HepG2 (cell line): ENCODE results near the gene ITIH3. TPM values are rescaled to one million over a fixed set of nuclear protein-coding genes. Genes with fewer than 3 reads are reported as not detected.

Source experiments
- ATAC-seq: fragments of 200-7000 bp; cut with Tn5 transposase; 3 replicates; pipeline ENCODE4 v1.9.1; 2020; ENCODE audit warnings: mild to moderate bottlenecking, moderate library complexity
- BruUV-seq: library from RNA; stranded (reverse); fragments of 400-500 nt; replicated peaks from 2 replicates; lab custom pipeline; 2021; lab: Mats Ljungman, UMichigan
- CTCF ChIA-PET: fragments of 300-600 bp; formaldehyde crosslinking; extraction: SDS; loops from one replicate; lab custom pipeline; 2021; ENCODE audit warnings: low total read pairs, inconsistent platforms, low intra/inter-chr PET ratio; lab: Yijun Ruan, JAX
- POLR2A ChIA-PET: fragments of 350-600 bp; sonication (Branson Sonifier 250); formaldehyde crosslinking; loops from one replicate; lab custom pipeline; 2020; ENCODE audit warnings: antibody characterized with exemption, inconsistent platforms; lab: Yijun Ruan, JAX
- DNase-seq: peaks from one replicate; pipeline ENCODE4 v3.0.0-alpha.2; 2015; ENCODE audit warnings: low spot score
- FAIRE-seq: peaks from 3 replicates; lab custom pipeline; 2011; peaks lifted over from hg19 to GRCh38; lab: Jason Lieb, UNC
- H2AFZ ChIP-seq: one replicate; pipeline ENCODE4 v1.6.1; 2011; ENCODE audit warnings: low read length, inconsistent platforms
- H3K27ac ChIP-seq: fragments of 300-600 bp; 3 replicates; pipeline ENCODE4 v1.8.0; 2011; ENCODE audit warnings: mixed run types, mild to moderate bottlenecking, mixed read lengths, low read length, inconsistent platforms; ENCODE audit not compliant: insufficient read depth; ENCODE audit errors: extremely low read length
- H3K27me3 ChIP-seq, 2 experiments: fragments of 200-600 bp in 1 of 2; 2 replicates in 1 of 2; 3 replicates in 1 of 2; pipeline versions ENCODE4 v1.6.0 to v1.8.0; 2011; ENCODE audit warnings: low read length in 2 of 2, mild to moderate bottlenecking in 2 of 2, moderate library complexity in 2 of 2, inconsistent platforms in 1 of 2; ENCODE audit not compliant: insufficient read depth in 2 of 2, control insufficient read depth in 1 of 2
- H3K36me3 ChIP-seq, 2 experiments: fragments of 200-600 bp in 1 of 2; replicated peaks in 1 of 2; 2 replicates in 1 of 2; 3 replicates in 1 of 2; pipeline versions ENCODE4 v1.5.1 to v1.8.0; 2011; ENCODE audit warnings: low read length in 2 of 2, inconsistent platforms in 1 of 2; ENCODE audit not compliant: insufficient read depth in 2 of 2, control insufficient read depth in 1 of 2
- H3K4me1 ChIP-seq: 2 replicates; pipeline ENCODE4 v1.5.1; 2012; ENCODE audit warnings: low read length, inconsistent platforms; ENCODE audit not compliant: insufficient read depth
- H3K4me2 ChIP-seq: 2 replicates; pipeline ENCODE4 v1.6.0; 2011; ENCODE audit warnings: low read depth, low read length, inconsistent platforms
- H3K4me3 ChIP-seq, 3 experiments: fragments of 200-600 bp in 1 of 3; sonication (generic), shearing (Covaris generic) in 1 of 3; replicated peaks in 1 of 3; 2 replicates each; pipeline ENCODE4 v1.5.1; 2011 to 2016; ENCODE audit warnings: low read length in 3 of 3, inconsistent platforms in 2 of 3, low read depth in 2 of 3, mild to moderate bottlenecking in 2 of 3, control low read depth in 1 of 3, mixed read lengths in 1 of 3; ENCODE audit not compliant: insufficient read depth in 1 of 3
- H3K79me2 ChIP-seq: one replicate; pipeline ENCODE4 v1.6.1; 2011; ENCODE audit warnings: low read length, inconsistent platforms; ENCODE audit not compliant: insufficient read depth
- H3K9ac ChIP-seq: 2 replicates; pipeline ENCODE4 v1.6.0; 2011; ENCODE audit warnings: mild to moderate bottlenecking, low read depth, low read length, inconsistent platforms; ENCODE audit not compliant: insufficient read depth
- H3K9me3 ChIP-seq: 2 replicates; pipeline ENCODE4 v1.5.1; 2012; ENCODE audit warnings: mild to moderate bottlenecking, low read length
- H4K20me1 ChIP-seq: 2 replicates; pipeline ENCODE4 v1.6.0; 2011; ENCODE audit warnings: inconsistent platforms, mild to moderate bottlenecking, low read length, moderate library complexity; ENCODE audit not compliant: insufficient read depth
- ATM ChIP-seq: fragments of 450-650 bp; IDR thresholded peaks from 2 replicates; pipeline ENCODE4 v1.7.1; 2017; ENCODE audit warnings: mild to moderate bottlenecking, borderline replicate concordance
- EZH2 ChIP-seq: conservative IDR thresholded peaks from 2 replicates; pipeline ENCODE4 v1.6.1; 2012; ENCODE audit warnings: mild to moderate bottlenecking, low read depth, low read length, moderate library complexity
- GATAD2A ChIP-seq: IDR thresholded peaks from 2 replicates; pipeline ENCODE4 v1.6.1; 2016
- GTF3A ChIP-seq: sonication (generic); formaldehyde crosslinking; conservative IDR thresholded peaks from 2 replicates; pipeline ENCODE4 v1.4.0; 2020; ENCODE audit warnings: mild to moderate bottlenecking, missing genetic modification reagents
- POLR2G ChIP-seq: fragments of 200-400 bp; formaldehyde crosslinking; IDR thresholded peaks from 2 replicates; pipeline ENCODE4 v1.6.1; 2018; ENCODE audit warnings: mild to moderate bottlenecking, low read depth, low read length, moderate library complexity
- SALL1 ChIP-seq: sonication (generic); formaldehyde crosslinking; IDR thresholded peaks from 2 replicates; pipeline ENCODE4 v1.8.0; 2022; ENCODE audit warnings: mild to moderate bottlenecking, missing genetic modification reagents
- SIX1 ChIP-seq: sonication (generic); formaldehyde crosslinking; IDR thresholded peaks from 2 replicates; pipeline ENCODE4 v1.4.0; 2020; ENCODE audit warnings: missing genetic modification reagents, borderline replicate concordance
- SYNCRIP ChIP-seq: fragments of 200-400 bp; formaldehyde crosslinking; IDR thresholded peaks from 2 replicates; pipeline ENCODE4 v1.6.1; 2018; ENCODE audit warnings: mild to moderate bottlenecking, low read depth, low read length; ENCODE audit not compliant: insufficient read depth
- TBP ChIP-seq: sonication (generic); formaldehyde crosslinking; IDR thresholded peaks from 2 replicates; pipeline ENCODE4 v1.5.0; 2020; ENCODE audit warnings: missing genetic modification reagents
- ZBTB38 ChIP-seq: sonication (generic); formaldehyde crosslinking; IDR thresholded peaks from 2 replicates; pipeline ENCODE4 v1.5.1; 2020; ENCODE audit warnings: mild to moderate bottlenecking, missing genetic modification reagents
- ZFYVE20 ChIP-seq: sonication (generic); formaldehyde crosslinking; IDR thresholded peaks from 2 replicates; pipeline ENCODE4 v1.8.0; 2023; ENCODE audit warnings: low read depth, mild to moderate bottlenecking, moderate library complexity, missing genetic modification reagents, borderline replicate concordance
- ZNF230 ChIP-seq: sonication (generic); formaldehyde crosslinking; IDR thresholded peaks from 2 replicates; pipeline ENCODE4 v1.4.0; 2020; ENCODE audit warnings: mild to moderate bottlenecking, missing genetic modification reagents
- ZNF558 ChIP-seq: sonication (generic); formaldehyde crosslinking; IDR thresholded peaks from 2 replicates; pipeline ENCODE4 v1.9.0; 2022; ENCODE audit warnings: mild to moderate bottlenecking, missing genetic modification reagents, borderline replicate concordance
- ZNF883 ChIP-seq: sonication (generic); formaldehyde crosslinking; IDR thresholded peaks from 2 replicates; pipeline ENCODE4 v1.5.1; 2020; ENCODE audit warnings: mild to moderate bottlenecking, missing genetic modification reagents; ENCODE audit errors: not compliant biosample characterization
- WGBS: methylation state at CpG from one replicate; pipeline ENCODE4 v1.1.6; 2017; ENCODE audit warnings: low lambda C conversion rate; 5-methylcytosine and 5-hydroxymethylcytosine counted together
- in situ Hi-C: cut with HindIII; loops from 2 replicates; pipeline ENCODE4 v1.10.0; 2017; ENCODE audit warnings: low pct_unique_long_range_greater_than_20kb; ENCODE audit not compliant: extremely low pct_ligation_motif_present
- intact Hi-C: fragments of 100-400 bp; cut with micrococcal nuclease; formaldehyde crosslinking; loops from one replicate; pipeline ENCODE4 v1.10.0; 2022; ENCODE audit not compliant: unreplicated experiment
- polyA plus RNA-seq, 8 experiments: library from polyadenylated mRNA; depleted of rRNA in 3 of 8; stranded (reverse) in 7 of 8; unstranded in 1 of 8; fragments of >200 nt; fragmentation: Illumina TruSeq in 4 of 8; extraction: Trizol in 4 of 8; gene quantifications; 2 replicates each; pipeline versions ENCODE4 v1.2.1 to v1.2.3, GENCODE V29; 2011 to 2016; ENCODE audit warnings: low read depth in 4 of 8, missing spikeins in 1 of 8, mixed read lengths in 1 of 8; ENCODE audit not compliant: insufficient read depth in 1 of 8
- total RNA-seq, 5 experiments: library from RNA; depleted of rRNA; stranded (reverse); fragments of >200 nt; fragmentation: Illumina TruSeq; extraction: Trizol; gene quantifications; 2 replicates each; pipeline ENCODE4 v1.2.3, GENCODE V29; 2016; ENCODE audit warnings: low read depth in 1 of 5
- TF ChIP-seq, protein P1 (sequence below): sonication (generic); formaldehyde crosslinking; IDR thresholded peaks from 2 replicates; pipeline ENCODE4 v1.4.0; 2020; ENCODE audit warnings: missing genetic modification reagents
- TF ChIP-seq, protein P2 (sequence below): sonication (generic); formaldehyde crosslinking; IDR thresholded peaks from 2 replicates; pipeline ENCODE4 v1.4.0; 2020; ENCODE audit warnings: missing genetic modification reagents, borderline replicate concordance
- TF ChIP-seq, protein P3 (sequence below): sonication (generic); formaldehyde crosslinking; IDR thresholded peaks from 2 replicates; pipeline ENCODE4 v1.8.1; 2023; ENCODE audit warnings: mild to moderate bottlenecking, missing genetic modification reagents

Gene ITIH3
- total and polyA plus RNA-seq, 2 of the 13 experiments (the other 11 are each of a cell fraction or from before 2014, with no cell fraction given), result 105 to 632 TPM

DNA sequence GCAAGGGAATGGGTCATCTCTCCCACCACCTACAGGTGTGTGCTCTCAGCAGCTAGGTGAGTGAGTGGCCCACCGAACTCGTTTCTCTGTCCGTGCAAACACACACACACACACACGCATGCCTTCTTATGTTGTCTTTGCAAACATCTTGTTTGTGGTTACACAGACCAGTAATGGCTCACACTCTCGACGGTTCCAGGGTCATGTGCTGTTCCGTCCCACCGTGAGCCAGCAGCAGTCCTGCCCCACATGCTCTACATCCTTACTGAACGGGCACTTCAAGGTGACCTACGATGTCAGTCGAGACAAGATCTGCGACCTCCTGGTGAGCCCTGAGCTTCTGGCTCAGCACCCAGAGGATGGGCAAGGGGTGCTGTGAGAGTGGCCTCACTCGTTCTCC, 12.9 kb upstream of the ITIH3 start (continued):
- TF ChIP-seq, protein P1, sequence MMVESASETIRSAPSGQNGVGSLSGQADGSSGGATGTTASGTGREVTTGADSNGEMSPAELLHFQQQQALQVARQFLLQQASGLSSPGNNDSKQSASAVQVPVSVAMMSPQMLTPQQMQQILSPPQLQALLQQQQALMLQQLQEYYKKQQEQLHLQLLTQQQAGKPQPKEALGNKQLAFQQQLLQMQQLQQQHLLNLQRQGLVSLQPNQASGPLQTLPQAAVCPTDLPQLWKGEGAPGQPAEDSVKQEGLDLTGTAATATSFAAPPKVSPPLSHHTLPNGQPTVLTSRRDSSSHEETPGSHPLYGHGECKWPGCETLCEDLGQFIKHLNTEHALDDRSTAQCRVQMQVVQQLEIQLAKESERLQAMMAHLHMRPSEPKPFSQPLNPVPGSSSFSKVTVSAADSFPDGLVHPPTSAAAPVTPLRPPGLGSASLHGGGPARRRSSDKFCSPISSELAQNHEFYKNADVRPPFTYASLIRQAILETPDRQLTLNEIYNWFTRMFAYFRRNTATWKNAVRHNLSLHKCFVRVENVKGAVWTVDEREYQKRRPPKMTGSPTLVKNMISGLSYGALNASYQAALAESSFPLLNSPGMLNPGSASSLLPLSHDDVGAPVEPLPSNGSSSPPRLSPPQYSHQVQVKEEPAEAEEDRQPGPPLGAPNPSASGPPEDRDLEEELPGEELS (CRISPR knock-in tag), result peak; percentile 24; the same call in 1 of the 2 replicates
- 0 out of 2 replicates have a peak, but pooled peaks have one; percentile 37 for TF ChIP-seq ZBTB38
- TF ChIP-seq, protein P2, sequence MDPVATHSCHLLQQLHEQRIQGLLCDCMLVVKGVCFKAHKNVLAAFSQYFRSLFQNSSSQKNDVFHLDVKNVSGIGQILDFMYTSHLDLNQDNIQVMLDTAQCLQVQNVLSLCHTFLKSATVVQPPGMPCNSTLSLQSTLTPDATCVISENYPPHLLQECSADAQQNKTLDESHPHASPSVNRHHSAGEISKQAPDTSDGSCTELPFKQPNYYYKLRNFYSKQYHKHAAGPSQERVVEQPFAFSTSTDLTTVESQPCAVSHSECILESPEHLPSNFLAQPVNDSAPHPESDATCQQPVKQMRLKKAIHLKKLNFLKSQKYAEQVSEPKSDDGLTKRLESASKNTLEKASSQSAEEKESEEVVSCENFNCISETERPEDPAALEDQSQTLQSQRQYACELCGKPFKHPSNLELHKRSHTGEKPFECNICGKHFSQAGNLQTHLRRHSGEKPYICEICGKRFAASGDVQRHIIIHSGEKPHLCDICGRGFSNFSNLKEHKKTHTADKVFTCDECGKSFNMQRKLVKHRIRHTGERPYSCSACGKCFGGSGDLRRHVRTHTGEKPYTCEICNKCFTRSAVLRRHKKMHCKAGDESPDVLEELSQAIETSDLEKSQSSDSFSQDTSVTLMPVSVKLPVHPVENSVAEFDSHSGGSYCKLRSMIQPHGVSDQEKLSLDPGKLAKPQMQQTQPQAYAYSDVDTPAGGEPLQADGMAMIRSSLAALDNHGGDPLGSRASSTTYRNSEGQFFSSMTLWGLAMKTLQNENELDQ (CRISPR knock-in tag), result no peak
- TF ChIP-seq SALL1, result 0 out of 2 replicates have a peak, but pooled peaks have one; percentile 18
- TF ChIP-seq GATAD2A, result 0 out of 2 replicates have a peak, but pooled peaks have one; percentile 20
- no peak for TF ChIP-seq SYNCRIP

DNA sequence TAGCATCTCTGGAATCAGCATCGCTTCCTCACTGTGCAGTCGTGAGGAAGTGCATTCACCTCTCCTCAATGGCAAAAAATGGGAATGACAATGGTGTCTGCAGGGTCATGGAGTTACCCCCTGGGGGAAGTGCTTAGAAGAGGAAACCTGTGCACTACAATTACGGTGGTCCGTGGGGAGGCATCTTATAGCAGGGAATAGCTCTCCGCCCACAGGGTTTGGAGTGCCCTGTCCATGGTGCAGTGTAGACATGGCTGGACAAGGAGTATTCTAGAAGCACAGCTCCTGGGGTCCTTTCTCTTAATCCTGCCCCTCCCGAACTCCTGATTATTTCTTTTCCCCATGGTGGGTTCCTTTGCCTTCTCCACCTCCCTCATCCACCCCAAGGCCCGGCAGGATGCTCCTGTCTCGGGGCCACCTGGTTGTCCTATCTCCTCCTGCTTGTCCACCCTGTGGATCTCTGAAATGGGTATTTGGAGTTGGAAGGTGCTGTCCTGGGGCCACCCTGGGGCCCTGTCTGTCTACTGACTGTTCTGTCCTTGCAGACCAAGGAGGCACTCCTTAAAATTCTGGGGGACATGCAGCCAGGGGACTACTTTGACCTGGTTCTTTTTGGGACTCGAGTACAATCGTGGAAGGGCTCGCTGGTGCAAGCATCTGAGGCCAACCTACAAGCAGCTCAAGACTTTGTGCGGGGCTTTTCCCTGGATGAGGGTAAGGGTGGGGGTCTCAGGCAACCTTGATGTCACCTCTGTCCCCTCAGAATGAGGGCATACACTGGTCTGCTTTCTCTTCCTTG, 12.0 kb upstream of the ITIH3 start:
- Histone ChIP-seq H3K79me2 (no peaks in the 10 kb centered on the region), H3K4me2 (no peak overlapping the region), H3K27ac (no peak overlapping the region), H3K9me3 (no peaks in the 10 kb centered on the region), H4K20me1 (no peaks in the 10 kb centered on the region), H3K4me1 (peaks cover 78% of the 10 kb centered on the region), H3K4me3 (no peak overlapping the region), H2AFZ (no peak overlapping the region), H3K9ac (no peak overlapping the region), H3K27me3 (no peaks in the 10 kb centered on the region), H3K36me3 (no peaks in the 10 kb centered on the region)
- CTCF ChIA-PET, result no interaction called here
- FAIRE-seq, result no peak
- POLR2A ChIA-PET, result interaction anchor here (1.3 to 18.4 kb wide), 4 partner anchors 8 to 23 kb away, joined by 3 to 466 read pairs (median 6); partner anchors contain the start of genes ITIH3 and NEK4
- intact Hi-C loops, result no loop called here
- ATAC-seq, result no peak
- 80% methylated on average over 11 of the region's 12 CpGs for WGBS
- in situ Hi-C loops, result no loop called here
- no TSS peak for BruUV-seq
- DNase-seq, result no peak
- TF ChIP-seq ATM (no peak), ZNF883 (no peak), SIX1 (CRISPR knock-in tag) (no peak), EZH2 (no peak), GTF3A (CRISPR knock-in tag) (no peak), TBP (CRISPR knock-in tag) (no peak), POLR2G (no peak), ZFYVE20 (no peak), ZNF230 (no peak), ZNF558 (CRISPR knock-in tag) (no peak)
- TF ChIP-seq, protein P3, sequence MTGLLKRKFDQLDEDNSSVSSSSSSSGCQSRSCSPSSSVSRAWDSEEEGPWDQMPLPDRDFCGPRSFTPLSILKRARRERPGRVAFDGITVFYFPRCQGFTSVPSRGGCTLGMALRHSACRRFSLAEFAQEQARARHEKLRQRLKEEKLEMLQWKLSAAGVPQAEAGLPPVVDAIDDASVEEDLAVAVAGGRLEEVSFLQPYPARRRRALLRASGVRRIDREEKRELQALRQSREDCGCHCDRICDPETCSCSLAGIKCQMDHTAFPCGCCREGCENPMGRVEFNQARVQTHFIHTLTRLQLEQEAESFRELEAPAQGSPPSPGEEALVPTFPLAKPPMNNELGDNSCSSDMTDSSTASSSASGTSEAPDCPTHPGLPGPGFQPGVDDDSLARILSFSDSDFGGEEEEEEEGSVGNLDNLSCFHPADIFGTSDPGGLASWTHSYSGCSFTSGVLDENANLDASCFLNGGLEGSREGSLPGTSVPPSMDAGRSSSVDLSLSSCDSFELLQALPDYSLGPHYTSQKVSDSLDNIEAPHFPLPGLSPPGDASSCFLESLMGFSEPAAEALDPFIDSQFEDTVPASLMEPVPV (CRISPR knock-in tag), result no peak
